NCI-H748 (cell line): Measurements from ENCODE around the gene FNBP1L.

Experiments
- DNase-seq: peaks from one replicate; lab custom pipeline; 2025; ENCODE audit not compliant: unreplicated experiment; lab: John Stamatoyannopoulos, UW

The FNBP1L gene

DNA sequence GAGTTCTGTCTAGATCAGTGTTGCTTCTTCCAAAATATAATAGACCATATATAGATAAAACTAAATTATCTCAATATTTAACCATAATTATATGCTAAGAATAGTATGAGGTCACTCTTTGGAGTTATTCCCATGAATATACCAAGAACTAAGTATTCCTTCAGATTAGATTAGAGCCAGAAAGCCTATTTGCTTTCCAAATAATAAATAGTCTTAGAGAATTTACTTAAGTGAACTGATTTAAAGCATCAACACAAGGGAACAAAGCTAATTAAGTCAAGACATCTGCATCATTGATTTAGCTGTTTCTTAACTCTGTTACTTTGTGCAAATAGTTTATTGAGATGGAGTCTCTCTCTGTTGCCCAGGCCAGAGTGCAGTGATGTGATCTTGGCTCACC lies 35.7 kb downstream of the FNBP1L start:
- DNase-seq = no peak

DNA sequence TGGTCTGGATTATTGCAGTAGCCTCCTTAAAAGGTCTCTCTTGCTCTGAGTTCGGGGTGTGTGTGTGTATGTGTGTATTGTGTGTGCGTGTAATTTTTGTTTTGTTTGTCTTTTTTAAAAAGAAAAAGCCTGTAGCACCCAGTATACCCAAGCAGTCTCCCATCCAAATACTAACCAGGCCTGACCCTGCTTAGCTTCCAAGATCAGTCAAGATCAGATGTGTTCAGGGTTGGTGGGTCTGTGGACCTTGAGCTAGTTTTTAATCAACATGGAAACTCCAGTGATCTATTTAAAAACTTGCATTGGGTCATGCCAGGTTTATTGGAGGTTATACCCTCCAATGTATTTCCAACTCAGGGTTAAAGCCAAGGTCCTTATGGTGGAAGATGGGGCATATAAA lies 40.3 kb downstream of the FNBP1L start:
- DNase-seq = no peak

DNA sequence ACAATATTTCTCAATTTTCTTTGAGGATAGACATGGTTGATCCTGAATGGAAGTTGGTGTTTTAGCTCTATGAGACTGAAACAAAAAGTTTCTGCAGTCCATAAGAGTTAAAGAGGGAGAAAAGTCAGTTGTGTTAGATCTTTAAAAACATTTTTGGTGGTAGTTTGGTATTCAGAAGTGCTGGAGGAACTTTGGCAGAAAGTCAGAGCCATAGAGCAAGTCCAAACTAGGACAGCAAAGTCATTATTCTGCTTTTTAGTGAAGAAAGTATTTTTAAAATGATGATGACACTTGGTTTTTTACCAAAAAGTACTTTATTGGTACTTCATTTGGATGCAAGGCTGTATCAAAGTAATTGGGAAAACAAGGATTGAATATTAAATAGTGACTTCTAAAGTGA lies 41.8 kb downstream of the FNBP1L start:
- no peak for DNase-seq

DNA sequence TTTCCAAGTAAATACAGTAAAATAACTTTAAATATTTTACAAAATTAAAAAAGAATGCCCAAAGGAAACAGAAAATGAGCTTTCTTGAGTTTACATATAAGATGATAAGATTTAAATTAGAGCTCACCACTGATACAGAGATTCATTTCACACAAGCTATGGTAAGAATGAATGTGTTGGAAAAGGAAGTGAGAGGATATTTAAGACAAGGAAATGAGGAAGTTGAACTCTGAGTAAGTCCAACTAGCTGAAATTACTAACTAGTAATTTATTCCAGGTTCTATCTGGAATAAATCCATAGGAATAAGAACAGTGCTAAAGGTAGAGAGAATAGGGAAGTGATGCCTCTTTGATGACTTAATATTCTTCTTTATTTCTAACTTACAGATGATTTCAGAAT lies 42.4 kb downstream of the FNBP1L start:
- DNase-seq = no peak

DNA sequence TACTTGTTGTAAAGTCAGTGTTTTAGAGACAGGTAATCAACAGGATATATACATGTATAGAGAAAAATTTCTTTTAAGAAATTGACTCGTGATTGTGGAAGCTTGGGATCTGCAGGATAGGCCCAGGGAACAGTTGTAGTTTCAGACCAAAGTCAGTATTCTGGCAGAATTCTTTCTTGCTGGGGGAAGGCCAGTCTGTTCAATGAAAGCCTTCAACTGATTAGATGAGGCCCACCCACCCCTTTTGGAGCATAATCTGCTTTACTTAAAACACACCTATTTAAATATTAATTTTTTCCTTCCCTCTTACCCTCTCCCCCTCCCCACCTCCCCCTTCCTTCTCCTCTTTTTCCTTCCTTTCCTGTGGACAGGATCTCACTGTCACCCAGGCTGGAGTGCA lies 48.0 kb downstream of the FNBP1L start:
- no peak for DNase-seq

DNA sequence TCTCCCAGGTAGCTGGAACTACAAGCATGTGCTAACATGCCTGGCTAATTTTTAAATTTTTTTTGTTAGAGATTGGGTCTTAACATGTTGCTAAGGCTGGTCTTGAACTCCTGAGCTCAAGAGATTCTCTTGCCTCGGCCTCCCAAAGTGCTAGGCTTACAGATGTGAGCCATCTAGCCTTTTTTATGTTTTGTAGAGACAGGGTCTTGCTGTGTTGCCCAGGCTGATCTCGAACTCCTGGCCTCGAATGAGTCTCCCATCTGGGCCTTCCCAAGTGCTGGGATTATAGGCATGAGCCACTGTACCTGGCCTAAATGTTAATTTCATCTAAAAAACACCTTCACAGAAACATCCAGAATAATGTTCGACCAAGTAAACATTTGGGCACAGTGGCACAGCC lies 48.6 kb downstream of the FNBP1L start:
- DNase-seq = no peak

DNA sequence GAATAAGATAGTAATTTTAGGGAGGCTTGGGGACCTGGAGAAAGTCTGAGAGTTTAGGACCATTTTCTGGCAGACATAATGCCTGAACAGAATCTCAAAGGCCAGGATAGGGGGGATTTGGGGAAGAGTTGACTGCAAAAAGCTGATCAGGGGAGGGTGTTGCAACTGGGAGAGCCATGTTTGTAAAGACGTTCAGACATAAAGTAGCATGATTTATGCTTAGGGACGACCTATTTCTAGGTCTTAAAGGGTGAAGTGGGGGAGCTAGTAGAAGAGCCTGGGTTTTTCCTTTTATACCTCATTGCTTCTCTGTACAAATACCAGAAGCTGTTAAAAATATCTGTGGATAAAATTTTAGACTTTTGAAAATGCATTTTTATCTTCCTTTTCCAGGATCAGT lies 51.2 kb downstream of the FNBP1L start:
- DNase-seq = no peak

DNA sequence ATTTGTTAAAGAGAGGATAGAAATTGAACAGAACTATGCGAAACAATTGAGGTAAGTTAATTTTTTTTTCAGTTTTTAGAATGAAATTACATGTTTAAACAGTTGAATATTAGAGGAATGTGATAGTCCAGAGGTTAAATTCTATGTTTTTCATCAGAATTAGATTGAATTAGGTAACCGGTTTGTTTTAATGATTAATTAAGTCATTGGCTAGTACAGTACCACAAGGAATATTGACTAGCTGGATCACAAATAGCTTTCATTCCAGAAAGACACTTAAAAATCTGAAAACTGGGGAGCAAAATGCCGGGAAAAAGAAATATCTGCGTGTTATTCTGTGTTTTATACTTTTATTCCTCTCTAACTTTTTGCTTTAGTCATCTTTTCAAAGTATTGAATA lies 51.6 kb downstream of the FNBP1L start:
- no peak for DNase-seq

DNA sequence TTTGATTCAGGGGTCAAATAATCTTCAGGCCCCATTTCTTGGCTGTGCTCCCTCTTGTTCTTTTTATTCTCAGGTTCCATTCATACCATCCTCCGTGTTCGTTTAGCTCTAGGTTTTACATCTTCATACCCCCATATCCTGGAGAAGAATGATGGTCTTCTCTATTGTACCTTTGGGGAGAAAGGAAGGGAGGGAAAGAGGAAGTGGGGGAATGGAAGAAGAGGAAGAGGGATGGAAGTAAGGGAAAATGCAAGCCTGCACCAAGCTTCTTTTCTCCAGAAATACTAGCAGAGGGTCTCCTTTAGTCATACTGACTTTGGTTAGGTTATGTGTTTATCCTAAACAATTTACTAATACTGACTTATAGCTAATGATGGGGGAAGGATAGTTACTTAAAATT lies 52.4 kb downstream of the FNBP1L start:
- DNase-seq = no peak

DNA sequence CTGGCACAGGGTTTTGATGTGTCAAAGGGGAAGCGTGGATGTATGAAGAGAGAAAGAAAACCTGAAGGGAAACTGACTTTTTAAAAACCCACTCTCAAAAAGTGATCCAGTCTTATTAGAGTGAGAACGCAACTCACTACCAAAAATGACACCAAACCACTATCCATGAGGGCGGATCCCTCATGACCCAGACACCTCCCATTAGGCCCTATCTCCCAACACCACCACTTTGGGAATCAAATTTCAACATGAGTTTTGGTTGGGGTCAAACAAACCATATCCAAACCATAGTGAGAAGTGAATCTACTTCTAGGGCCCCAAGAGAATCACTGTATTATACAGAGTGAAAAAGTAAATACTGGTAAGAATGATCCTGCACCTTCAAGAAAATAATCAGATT lies 53.5 kb downstream of the FNBP1L start:
- DNase-seq = no peak

DNA sequence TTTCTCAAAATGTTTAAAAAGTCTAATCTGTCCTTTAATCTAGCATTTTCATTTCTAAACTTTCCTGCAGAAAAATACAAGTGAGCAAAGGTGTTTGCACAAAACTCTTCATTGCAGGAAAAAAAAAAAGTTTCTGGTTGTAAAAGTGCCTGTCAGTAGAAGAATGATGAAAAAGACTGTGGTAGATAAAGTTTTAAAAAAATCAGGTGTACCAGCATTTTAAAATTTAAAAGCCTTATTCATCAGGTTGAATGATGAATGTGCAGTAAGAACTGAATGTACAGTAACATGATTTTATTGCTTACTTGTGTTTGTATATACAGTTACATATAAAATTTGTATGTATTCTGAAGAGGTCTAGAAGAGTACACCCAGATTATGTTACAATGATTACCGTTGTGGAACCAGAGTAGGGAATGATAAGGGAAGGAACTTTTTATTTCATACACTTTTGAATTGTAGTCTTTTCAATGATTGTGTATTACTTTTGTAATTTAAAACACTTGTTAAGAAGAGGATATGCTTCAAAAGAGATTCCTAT lies 54.0 kb downstream of the FNBP1L start:
- no peak for DNase-seq

DNA sequence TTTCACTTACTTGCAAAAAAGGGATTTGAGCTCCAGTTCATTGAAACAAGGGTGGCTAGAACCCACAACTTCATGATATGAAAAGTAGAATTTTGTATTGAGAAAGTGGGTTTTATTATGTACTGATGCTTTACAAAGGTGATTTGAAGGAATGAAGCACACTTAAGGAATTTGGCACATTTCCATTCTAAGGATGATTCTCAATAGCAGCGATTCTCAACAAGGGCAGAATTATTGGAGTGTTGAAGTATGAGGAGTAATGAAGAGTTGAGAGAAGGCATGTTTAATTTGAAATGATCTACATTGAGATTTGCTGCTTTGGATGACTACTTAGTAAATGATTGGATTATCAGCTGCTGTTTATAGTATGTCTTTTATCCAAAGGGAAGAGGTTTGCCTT lies 54.7 kb downstream of the FNBP1L start:
- DNase-seq = no peak

DNA sequence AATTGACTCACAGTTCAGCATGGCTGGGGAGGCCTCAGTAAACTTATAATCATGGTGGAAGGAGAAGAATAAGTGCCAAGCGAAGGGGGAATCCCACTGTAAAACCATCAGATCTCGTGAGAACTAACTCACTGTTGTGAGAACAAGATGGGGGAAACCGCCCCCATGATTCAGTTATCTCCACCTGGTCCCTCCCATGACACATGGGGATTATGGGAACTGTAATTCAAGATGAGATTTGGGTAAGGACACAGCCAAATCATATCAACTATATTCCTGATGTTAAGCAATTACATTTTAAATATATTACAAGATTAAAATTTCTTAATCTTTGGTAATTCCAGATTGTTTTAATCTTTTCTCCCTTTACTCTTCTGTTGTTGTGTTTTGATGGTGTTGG lies 55.2 kb downstream of the FNBP1L start:
- DNase-seq = no peak

DNA sequence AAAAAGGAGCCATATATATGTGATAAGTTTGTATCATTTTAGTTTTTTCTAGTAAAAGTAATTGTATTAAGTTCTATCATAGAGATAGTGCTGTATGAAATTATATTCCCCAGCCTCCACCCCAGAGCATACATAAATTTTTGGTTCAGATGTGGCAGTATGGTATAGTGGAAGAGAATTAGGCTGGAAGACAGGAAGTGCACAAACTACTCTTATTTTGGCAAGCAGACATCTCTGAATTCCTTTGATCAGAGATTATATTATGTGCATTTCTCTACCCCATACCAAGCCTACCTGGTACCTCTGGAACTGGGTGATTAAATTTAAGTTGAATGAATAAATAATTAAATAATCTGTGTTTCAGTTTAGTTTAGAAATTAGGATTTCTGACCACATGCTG lies 55.9 kb downstream of the FNBP1L start:
- DNase-seq = no peak

DNA sequence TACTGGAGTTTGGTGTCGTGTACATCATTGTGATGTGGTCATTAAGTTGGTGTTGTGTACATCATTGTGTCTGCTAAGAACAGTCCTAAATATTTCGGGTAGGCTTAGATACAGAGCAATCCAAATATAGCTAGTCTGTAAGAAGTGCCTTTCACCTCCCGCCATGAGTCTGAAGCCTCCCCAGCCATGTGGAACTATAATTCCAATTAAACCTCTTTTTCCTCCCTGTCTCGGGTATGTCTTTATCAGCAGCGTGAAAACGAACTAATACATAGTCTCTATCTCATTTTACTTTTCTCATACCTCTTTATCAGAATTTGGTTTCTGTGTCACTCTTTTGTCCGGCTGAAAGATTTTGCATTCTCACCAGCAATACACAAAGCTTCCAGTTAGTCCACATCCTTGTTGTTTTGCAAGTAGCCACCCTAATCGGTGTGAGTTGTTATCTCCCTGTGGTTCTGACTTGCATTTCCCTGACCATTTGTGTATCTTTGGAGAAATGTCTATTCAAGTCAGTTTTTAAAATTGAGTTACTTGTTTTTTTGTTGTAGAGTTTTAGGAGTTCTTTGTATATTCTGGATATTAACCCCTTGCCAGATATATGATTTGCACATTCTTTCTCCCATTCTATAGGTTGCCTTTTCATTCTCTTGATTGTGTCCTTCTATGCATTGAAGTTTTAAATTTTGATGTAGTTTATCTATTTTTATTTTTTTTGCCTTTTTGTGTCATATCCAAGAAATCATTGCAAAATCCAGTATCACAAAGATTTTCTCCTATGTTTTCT lies 56.5 kb downstream of the FNBP1L start:
- no peak for DNase-seq

DNA sequence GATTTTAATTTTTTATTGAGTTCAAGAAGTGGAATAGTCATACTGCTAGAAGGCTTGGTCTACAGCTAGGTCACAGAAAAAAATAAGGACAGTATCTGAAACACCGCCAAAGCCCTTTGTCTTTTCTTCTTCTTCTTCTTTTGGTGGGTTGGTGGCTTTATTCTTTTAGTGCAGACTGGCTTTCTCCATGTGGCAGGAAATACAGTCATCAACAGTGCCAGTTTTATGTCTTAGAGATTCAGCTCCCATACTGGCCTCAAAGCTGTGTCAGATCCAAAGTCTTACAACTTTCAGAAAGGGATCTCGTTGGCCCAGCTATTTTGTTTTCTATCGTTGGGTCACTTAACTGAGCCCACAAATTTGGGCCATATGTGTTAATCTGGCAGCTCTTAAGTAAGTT lies 58.2 kb downstream of the FNBP1L start:
- no peak for DNase-seq

DNA sequence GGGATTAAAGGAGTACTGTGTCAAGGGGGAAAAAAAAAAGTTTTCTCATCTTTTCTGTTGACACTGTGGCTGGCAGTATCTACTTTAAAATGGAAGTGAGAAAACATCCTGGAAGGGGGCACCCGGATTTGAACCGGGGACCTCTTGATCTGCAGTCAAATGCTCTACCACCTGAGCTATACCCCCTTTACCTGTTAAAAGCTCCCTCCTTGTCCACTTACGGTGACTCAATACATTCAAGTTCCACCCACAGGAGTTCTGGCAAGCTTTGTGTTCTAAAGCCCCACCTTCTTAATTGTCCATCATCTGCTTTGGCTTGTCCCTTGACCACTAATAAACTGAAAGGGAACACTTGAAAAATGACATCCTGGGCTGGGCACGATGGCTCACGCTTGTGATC lies 68.2 kb downstream of the FNBP1L start:
- DNase-seq = peak; percentile 9

DNA sequence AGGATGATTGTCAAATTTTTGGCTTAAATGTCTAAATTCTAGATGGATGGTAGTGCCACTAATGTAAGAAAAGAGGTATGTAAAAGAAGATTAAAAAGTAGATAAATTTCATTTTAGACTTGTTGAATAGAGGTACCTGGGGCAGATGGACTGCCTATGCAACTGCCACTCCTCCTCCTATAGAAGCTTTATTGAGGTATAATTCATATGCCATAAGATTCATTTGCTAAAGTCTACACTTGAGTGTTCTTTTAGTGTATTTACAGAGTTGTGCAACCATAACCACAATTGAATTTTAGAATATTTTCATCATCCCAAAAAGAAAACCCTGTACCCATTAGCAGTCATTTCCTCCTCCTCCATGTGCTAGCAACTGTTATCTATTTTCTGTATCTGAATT lies 70.6 kb downstream of the FNBP1L start:
- no peak for DNase-seq

DNA sequence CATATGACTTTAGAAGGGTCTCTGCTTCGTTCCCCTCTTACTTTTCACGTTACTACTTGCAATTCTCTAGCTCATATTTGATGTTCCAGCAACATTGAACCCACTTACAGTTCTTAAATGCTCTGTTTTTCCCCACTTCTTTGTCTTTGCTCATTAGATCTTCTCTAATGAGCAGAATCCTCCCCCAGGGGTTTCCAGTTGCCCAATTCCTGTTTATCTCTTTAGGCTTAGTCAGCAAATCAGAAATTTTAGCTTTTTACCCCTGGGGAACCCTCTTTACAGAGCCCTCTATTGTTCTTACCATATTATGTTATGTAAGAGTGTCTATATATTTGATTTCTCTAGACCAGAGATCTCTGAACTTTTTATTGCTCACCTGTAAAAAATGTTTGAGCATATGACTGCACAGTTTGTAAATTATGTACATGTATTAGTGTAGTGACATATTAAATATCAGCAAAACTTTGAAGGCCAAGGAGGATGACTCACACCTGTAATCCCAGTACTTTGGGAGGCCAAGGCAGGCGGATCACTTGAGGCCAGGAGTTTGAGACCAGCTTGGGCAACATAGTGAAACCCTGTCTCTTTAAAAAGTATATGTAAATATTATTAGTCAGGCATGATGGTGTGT lies 71.4 kb downstream of the FNBP1L start:
- no peak for DNase-seq

DNA sequence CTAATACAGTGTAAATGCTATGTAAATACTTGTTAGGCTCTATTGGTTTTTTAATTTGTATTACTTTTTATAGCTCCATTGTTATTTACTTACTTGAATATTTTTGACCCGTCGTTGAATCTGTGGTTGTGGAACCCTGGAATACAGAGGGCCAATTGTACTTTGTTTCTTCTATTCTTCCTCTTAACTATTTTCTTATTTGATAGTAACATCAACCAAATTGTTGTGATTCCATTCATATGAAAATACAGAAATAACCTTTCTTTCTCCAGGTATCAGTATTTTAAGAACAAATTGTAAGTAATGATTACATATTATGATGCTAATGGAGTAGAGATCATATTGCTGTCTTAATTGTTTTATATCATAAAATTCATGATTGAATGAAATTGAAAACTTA lies 73.7 kb downstream of the FNBP1L start:
- no peak for DNase-seq

DNA sequence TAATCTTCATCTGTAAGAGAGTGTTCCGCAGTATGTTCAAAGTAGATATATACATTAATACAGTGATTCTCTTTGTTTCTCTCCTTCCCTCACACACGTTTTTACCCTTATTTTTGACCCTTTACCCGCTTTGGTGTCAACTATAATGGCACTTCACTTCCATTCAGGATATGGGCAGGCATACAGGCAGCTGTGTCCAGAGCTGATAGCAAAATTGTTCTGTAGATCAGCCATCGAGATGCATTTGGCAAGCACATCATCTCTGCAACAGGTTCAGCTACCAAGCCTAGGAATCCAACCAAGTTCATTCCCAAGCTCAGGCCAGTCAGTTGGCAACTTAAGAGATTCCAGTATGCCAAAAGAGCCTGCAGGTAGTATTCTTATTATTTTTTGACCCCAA lies 74.8 kb downstream of the FNBP1L start:
- no peak for DNase-seq

DNA sequence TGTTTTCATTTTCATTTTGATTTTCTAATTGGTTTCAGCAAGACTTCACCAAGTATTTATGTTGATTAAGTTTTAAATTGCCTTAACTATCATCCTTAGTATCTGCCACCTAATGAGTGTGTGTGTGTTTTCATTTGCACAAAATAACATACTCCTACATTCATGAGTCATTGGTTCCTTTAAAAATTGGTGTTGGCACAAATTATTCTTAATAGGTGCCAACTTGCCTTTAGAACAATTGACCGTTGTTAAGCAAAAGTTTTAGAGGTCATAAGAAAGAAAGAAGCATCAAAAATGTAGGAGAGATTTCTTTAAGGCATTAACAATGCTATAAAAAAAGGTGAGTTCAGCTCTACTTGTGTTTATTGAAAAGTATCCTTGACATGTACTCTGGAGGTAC lies 77.5 kb downstream of the FNBP1L start:
- no peak for DNase-seq

DNA sequence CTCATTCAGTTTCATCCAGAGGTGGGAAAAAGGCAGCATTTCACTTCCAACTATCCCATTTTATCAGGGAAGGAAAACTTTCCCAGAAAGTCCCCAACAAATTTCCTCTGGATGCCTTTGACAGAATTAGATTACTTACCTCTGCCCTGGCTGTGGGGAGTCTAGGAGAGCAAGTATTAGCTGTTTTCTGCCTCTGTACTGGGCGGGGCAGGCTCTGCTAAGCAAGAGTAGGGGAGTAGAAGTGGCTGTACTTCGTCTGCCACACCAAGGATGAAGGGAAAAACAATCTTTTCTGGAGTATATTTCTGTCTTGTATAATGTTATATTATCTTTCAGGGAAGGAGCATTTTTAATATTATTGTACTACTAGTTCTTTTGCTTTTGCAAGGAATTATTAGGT lies 78.5 kb downstream of the FNBP1L start:
- no peak for DNase-seq
